HEK293T (cell line): Measurements from ENCODE around the gene CYP27B1.

Experiments
- CTBP1 ChIP-seq: fragments of 450-650 bp; IDR thresholded peaks from 2 replicates; pipeline ENCODE4 v1.6.1; 2016; ENCODE audit warnings: borderline replicate concordance
- FOXA1 ChIP-seq: fragments of 450-650 bp; IDR thresholded peaks from 2 replicates; pipeline ENCODE4 v1.6.1; 2016; ENCODE audit warnings: mild to moderate bottlenecking
- FOXK2 ChIP-seq: fragments of 450-650 bp; IDR thresholded peaks from 2 replicates; pipeline ENCODE4 v1.6.1; 2016; ENCODE audit warnings: mild to moderate bottlenecking
- SUZ12 ChIP-seq: fragments of 450-650 bp; IDR thresholded peaks from 2 replicates; pipeline ENCODE4 v1.6.1; 2016; ENCODE audit warnings: mild to moderate bottlenecking
- ZNF384 ChIP-seq: fragments of 450-650 bp; IDR thresholded peaks from 2 replicates; pipeline ENCODE4 v1.6.1; 2016

- TF ChIP-seq CTBP1 (no peak), SUZ12 (no peak), FOXK2 (no peak), FOXA1 (no peak), ZNF384 (no peak)
Measured at GRCh38 chr12:57806677-57807076, 39.8 kb upstream of the CYP27B1 start.
